B cell (primary cell): ENCODE data around the gene PXN. TPM values are rescaled to one million over a fixed set of nuclear protein-coding genes. Genes with fewer than 3 reads are reported as not detected.

Experiments used
- ATAC-seq: fragments of 200-7000 bp; cut with Tn5 transposase; one replicate; pipeline ENCODE4 v1.10.0; 2021; ENCODE audit warnings: low read depth, mild to moderate bottlenecking, moderate number of reproducible peaks, moderate library complexity
- CTCF ChIA-PET: fragments of 350-600 bp; sonication (Branson Sonifier 250); formaldehyde crosslinking; loops from one replicate; lab custom pipeline; 2021; ENCODE audit warnings: antibody characterized with exemption, inconsistent platforms; lab: Charles Lee
- POLR2A ChIA-PET: fragments of 350-600 bp; sonication (Branson Sonifier 250); formaldehyde crosslinking; loops from one replicate; lab custom pipeline; 2021; ENCODE audit warnings: antibody characterized with exemption; lab: Charles Lee
- DNase-seq: peaks from one replicate; pipeline ENCODE4 v3.0.0; 2013
- H2AFZ ChIP-seq: 2 replicates; pipeline ENCODE4 v1.6.1; 2012; ENCODE audit warnings: mild to moderate bottlenecking, low read depth, low read length; ENCODE audit not compliant: insufficient read depth, poor library complexity, severe bottlenecking
- H3K27ac ChIP-seq, 2 donors: 1 replicate in 1 of 2; 2 replicates in 1 of 2; pipeline ENCODE4 v1.5.1; 2012 to 2013; ENCODE audit warnings: low read length in 2 of 2, mild to moderate bottlenecking in 2 of 2, moderate library complexity in 1 of 2
- H3K27me3 ChIP-seq, 4 experiments: fragments of 200-600 bp in 1 of 4; sonication (generic) in 1 of 4; replicated peaks in 1 of 4; 1 replicate in 2 of 4; 2 replicates in 2 of 4; pipeline versions ENCODE4 v1.6.1 to v1.7.0; 2013 to 2016; ENCODE audit warnings: low read length in 3 of 4, mild to moderate bottlenecking in 2 of 4, mixed read lengths in 1 of 4, moderate library complexity in 1 of 4; ENCODE audit not compliant: insufficient read depth in 4 of 4, control insufficient read depth in 3 of 4; ENCODE audit errors: control extremely low read depth in 1 of 4
- H3K36me3 ChIP-seq, 2 experiments: replicated peaks in 1 of 2; 1 replicate in 1 of 2; 2 replicates in 1 of 2; pipeline versions ENCODE4 v1.6.1 to v1.7.1; 2013; ENCODE audit warnings: low read length in 1 of 2; ENCODE audit not compliant: insufficient read depth in 2 of 2, control insufficient read depth in 1 of 2; ENCODE audit errors: control extremely low read depth in 1 of 2, extremely low read depth in 1 of 2
- H3K4me1 ChIP-seq, 2 donors: fragments of 200-600 bp in 1 of 2; sonication (generic) in 1 of 2; 1 replicate in 1 of 2; 2 replicates in 1 of 2; pipeline versions ENCODE4 v1.5.1 to v1.6.1; 2013 to 2017; ENCODE audit warnings: low read length in 2 of 2; ENCODE audit not compliant: control insufficient read depth in 2 of 2, insufficient read depth in 2 of 2
- H3K4me2 ChIP-seq: replicated peaks from 2 replicates; pipeline ENCODE3; 2012; ENCODE audit warnings: mild to moderate bottlenecking, low read depth, low read length; ENCODE audit not compliant: poor library complexity, severe bottlenecking
- H3K4me3 ChIP-seq, 5 experiments: fragments of 200-600 bp in 1 of 5; sonication (generic) in 1 of 5; 1 replicate in 3 of 5; 2 replicates in 2 of 5; pipeline versions ENCODE4 v1.5.1 to v1.7.0; 2011 to 2016; ENCODE audit warnings: low read length in 4 of 5, mild to moderate bottlenecking in 4 of 5, low read depth in 2 of 5, control low read depth in 1 of 5, moderate library complexity in 1 of 5; ENCODE audit not compliant: insufficient read depth in 1 of 5; ENCODE audit errors: control extremely low read depth in 1 of 5, extremely low read depth in 1 of 5
- H3K79me2 ChIP-seq: fragments of 200-600 bp; sonication (generic); one replicate; pipeline ENCODE4 v1.6.0; 2016; ENCODE audit warnings: low read length; ENCODE audit not compliant: control insufficient read depth, insufficient read depth
- H3K9ac ChIP-seq: fragments of 200-600 bp; sonication (generic); 2 replicates; pipeline ENCODE4 v1.6.1; 2017; ENCODE audit warnings: mild to moderate bottlenecking, low read length, moderate library complexity
- H3K9me3 ChIP-seq, 3 donors: one replicate each; pipeline versions ENCODE4 v1.6.1 to v1.7.1; 2013; ENCODE audit warnings: low read length in 2 of 3; ENCODE audit not compliant: control insufficient read depth in 2 of 3, insufficient read depth in 1 of 3; ENCODE audit errors: control extremely low read depth in 1 of 3
- H4K20me1 ChIP-seq: 2 replicates; pipeline ENCODE4 v1.6.0; 2012; ENCODE audit warnings: mild to moderate bottlenecking, low read length; ENCODE audit not compliant: insufficient read depth, control insufficient read depth, poor library complexity, severe bottlenecking
- H3K27ac Mint-ChIP-seq: one replicate; pipeline ENCODE4 v1.8.0; 2021; ENCODE audit warnings: mixed read lengths
- H3K27me3 Mint-ChIP-seq: one replicate; pipeline ENCODE4 v1.8.0; 2021; ENCODE audit warnings: mixed read lengths
- H3K4me1 Mint-ChIP-seq: one replicate; pipeline ENCODE4 v1.8.0; 2021; ENCODE audit warnings: mixed read lengths
- H3K4me3 Mint-ChIP-seq: one replicate; pipeline ENCODE4 v1.8.0; 2021; ENCODE audit warnings: mixed read lengths
- H3K9me3 Mint-ChIP-seq: one replicate; pipeline ENCODE4 v1.8.0; 2022; ENCODE audit warnings: mixed read lengths; ENCODE audit not compliant: insufficient read depth
- EZH2 ChIP-seq: IDR thresholded peaks from 2 replicates; pipeline ENCODE4 v1.6.1; 2012; ENCODE audit warnings: borderline replicate concordance, low read depth, mild to moderate bottlenecking, moderate library complexity, low read length; ENCODE audit not compliant: insufficient read depth, poor library complexity, severe bottlenecking
- WGBS: methylation state at CpG from one replicate; pipeline ENCODE4 v1.1.5; 2013; ENCODE audit warnings: missing lambda C conversion rate; ENCODE audit not compliant: insufficient coverage; 5-methylcytosine and 5-hydroxymethylcytosine counted together
- intact Hi-C: fragments of 100-400 bp; cut with micrococcal nuclease; formaldehyde crosslinking; loops from one replicate; pipeline ENCODE4 v1.10.0; 2022
- polyA plus RNA-seq: library from polyadenylated mRNA; depleted of rRNA; stranded (reverse); fragments of >200 nt; gene quantifications from 2 replicates; pipeline ENCODE4 v1.2.3, GENCODE V29; 2012
- total RNA-seq, 2 donors: library from RNA; stranded (reverse); fragments of 120-200 nt in 1 of 2; gene quantifications; 1 replicate in 1 of 2; 2 replicates in 1 of 2; pipeline versions ENCODE4 v1.2.3 to v1.2.4, GENCODE V29; 2013 to 2022
- TF ChIP-seq, protein P1 (sequence below): fragments of 200-600 bp; IDR thresholded peaks from one replicate; pipeline ENCODE4 v1.8.0; 2022; ENCODE audit warnings: antibody characterized with exemption, mild to moderate bottlenecking

Gene PXN
- total and polyA plus RNA-seq, 2 donors (not counting 1 experiment from before 2014, with no cell fraction given) = 2.0 to 3.1 TPM

DNA sequence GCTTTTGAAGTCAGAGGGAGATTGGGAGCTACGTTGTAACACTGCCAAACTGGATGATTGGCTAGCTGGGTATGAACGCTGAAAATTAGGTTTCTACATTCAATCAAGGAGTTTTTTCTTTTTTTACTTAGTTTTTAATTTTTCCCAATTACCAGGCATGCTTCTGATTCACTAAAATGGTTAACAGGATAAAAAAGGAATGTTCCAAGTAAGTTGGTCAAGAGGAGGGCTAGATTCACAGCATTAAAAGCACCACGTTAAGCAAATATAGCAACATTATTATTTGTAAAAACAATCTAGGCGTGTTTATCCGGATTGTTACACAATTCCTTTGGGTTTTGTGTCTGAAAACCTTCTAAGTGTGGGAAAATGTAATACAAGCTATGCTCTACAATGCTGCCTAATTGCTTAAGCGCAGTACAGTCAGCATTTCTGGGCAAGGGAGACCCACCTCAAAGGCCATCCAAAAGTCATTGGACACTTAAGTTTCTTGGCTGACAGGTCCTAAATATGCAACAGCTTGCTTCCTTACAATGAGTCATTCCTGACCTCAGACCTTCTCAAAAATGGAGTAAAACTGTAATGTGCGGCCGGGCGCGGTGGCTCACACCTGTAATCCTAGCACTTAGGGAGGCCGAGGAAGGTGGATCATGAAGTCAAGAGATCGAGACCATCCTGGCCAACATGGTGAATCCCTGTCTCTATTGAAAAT is 65.8 kb downstream of the PXN start:
- Histone ChIP-seq H3K4me3 (peak overlapping the region; percentile 61 to 98 (median 93)), H3K27me3 (no peaks in the 10 kb centered on the region), H3K4me1 (peaks cover 28 to 36% of the 10 kb centered on the region in 2 donors), H3K4me2 (peak overlapping the region; percentile 82), H3K27ac (peak overlapping the region; percentile 49 to 80), H2AFZ (no peak overlapping the region), H3K9ac (peak overlapping the region; percentile 92), H4K20me1 (peaks cover 26% of the 10 kb centered on the region), H3K36me3 (peaks cover 5 to 33% of the 10 kb centered on the region in 2 experiments), H3K79me2 (peaks cover 41% of the 10 kb centered on the region), H3K9me3 (no peaks in the 10 kb centered on the region)
- CTCF ChIA-PET = interaction anchor here (1.6 to 3.4 kb wide), 4 partner anchors 38 to 93 kb away, joined by 3 to 22 read pairs (median 4); partner anchors contain the start of genes PXN, RAB35 and RNU4-1
- intact Hi-C loops = no loop called here
- H3K4me1 Mint-ChIP-seq = peaks cover 30% of the 10 kb centered on the region
- no peak for ATAC-seq
- DNase-seq = no peak
- H3K27me3 Mint-ChIP-seq = no peaks in the 10 kb centered on the region
- H3K9me3 Mint-ChIP-seq = no peaks in the 10 kb centered on the region
- POLR2A ChIA-PET = interaction anchor here (0.7 to 3.7 kb wide), 4 partner anchors 21 to 92 kb away, joined by 3 to 47 read pairs (median 14); partner anchors contain the start of genes RAB35, RNU4-1 and RNU4-2
- TF ChIP-seq, protein P1, sequence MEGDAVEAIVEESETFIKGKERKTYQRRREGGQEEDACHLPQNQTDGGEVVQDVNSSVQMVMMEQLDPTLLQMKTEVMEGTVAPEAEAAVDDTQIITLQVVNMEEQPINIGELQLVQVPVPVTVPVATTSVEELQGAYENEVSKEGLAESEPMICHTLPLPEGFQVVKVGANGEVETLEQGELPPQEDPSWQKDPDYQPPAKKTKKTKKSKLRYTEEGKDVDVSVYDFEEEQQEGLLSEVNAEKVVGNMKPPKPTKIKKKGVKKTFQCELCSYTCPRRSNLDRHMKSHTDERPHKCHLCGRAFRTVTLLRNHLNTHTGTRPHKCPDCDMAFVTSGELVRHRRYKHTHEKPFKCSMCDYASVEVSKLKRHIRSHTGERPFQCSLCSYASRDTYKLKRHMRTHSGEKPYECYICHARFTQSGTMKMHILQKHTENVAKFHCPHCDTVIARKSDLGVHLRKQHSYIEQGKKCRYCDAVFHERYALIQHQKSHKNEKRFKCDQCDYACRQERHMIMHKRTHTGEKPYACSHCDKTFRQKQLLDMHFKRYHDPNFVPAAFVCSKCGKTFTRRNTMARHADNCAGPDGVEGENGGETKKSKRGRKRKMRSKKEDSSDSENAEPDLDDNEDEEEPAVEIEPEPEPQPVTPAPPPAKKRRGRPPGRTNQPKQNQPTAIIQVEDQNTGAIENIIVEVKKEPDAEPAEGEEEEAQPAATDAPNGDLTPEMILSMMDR = no peak
- no peak for TF ChIP-seq EZH2
- peak overlapping the region; percentile 100 for H3K27ac Mint-ChIP-seq
- H3K4me3 Mint-ChIP-seq = peak overlapping the region; percentile 95
- WGBS = 36% methylated on average over 7 of the region's 12 CpGs

DNA sequence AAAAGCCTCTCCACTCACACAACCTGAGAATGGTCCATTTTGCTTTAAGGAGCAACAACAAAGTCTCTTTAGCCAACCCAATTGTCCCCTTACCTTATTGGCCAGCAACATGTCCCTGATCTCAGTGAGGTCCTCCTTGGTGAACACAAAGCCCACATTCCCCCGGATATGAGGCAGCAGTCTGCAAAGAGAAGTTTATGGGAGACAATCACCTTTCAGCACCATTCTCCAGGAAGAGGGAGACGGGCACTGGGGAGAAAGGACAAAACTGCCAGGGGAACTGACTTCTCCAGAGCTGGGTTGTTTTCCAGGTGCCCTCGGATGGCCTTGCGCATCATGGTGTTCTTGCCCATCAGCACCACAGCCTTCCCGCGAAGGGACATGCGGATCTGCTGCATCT is 66.5 kb downstream of the PXN start:
- H3K9me3 Mint-ChIP-seq = no peaks in the 10 kb centered on the region
- Histone ChIP-seq H3K9me3 (no peaks in the 10 kb centered on the region), H3K4me1 (peaks cover 29 to 38% of the 10 kb centered on the region in 2 donors), H3K27me3 (no peaks in the 10 kb centered on the region), H3K4me2 (peak overlapping the region; percentile 82), H3K27ac (no peak overlapping the region), H3K36me3 (peaks cover 5 to 33% of the 10 kb centered on the region in 2 experiments), H3K79me2 (peaks cover 48% of the 10 kb centered on the region), H3K4me3 (no peak overlapping the region), H4K20me1 (peaks cover 32% of the 10 kb centered on the region), H3K9ac (no peak overlapping the region), H2AFZ (no peak overlapping the region)
- H3K4me3 Mint-ChIP-seq = peak overlapping the region; percentile 95
- TF ChIP-seq, protein P1 = no peak
- no peak for TF ChIP-seq EZH2
- ATAC-seq (no peak), DNase-seq (no peak)
- H3K27ac Mint-ChIP-seq = peak overlapping the region; percentile 72
- intact Hi-C loops = no loop called here
- ChIA-PET POLR2A (no interaction called here), CTCF (interaction anchor here (1.7 to 3.4 kb wide), 2 partner anchors 67 to 82 kb away, joined by 4 to 22 read pairs; partner anchors contain the start of genes PXN and RAB35)
- H3K4me1 Mint-ChIP-seq = peaks cover 31% of the 10 kb centered on the region
- 76% methylated on average over 2 of the region's 7 CpGs for WGBS
- H3K27me3 Mint-ChIP-seq = no peaks in the 10 kb centered on the region
